NCI-H2227 (cell line): Measurements from ENCODE around the gene CS.
"Not testable (repeated sequence)": the region's sequence is repeated elsewhere in the genome, so short reads cannot be mapped to it uniquely, and the experiment has no call there.

Source experiments
- DNase-seq: peaks from one replicate; lab custom pipeline; 2025; ENCODE audit not compliant: unreplicated experiment; lab: John Stamatoyannopoulos, UW

CS gene

DNA sequence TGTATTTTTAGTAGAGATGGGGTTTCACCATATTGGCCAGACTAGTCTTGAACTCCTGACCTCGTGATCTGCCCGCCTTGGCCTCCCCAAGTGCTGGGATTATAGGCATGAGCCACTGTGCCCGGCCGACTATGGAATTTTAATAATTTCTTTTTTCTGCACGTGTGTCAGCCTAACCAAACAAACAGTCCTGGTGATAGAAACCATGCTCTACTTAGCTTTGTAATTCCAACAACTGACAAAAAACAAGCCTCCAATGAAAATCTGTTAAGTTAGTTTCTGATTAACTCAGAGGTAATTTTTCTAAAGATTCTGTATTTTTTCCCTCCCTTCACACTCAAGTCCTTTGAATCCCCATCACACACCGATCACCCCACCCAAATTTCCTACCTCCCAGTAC, 18.1 kb downstream of the CS start:
- DNase-seq = no peak

DNA sequence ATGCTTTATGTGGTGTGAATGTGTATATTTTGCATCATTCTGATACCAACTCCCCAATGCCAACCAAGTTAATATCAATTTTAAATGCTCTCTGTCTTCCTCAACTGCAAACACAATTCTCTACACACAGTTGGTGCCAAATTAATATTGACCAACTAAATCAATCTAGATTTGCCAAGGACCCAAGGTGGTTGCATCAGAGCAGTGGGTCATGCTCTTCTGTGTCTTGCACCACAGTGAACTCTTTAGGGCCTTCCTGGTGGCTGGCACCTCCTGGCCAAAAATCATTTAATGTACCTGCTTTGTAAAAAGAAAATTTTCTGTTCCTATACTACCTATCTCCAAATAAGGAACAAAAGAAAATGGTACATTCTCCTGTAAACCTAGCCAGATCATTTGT, 19.3 kb downstream of the CS start:
- no peak for DNase-seq

DNA sequence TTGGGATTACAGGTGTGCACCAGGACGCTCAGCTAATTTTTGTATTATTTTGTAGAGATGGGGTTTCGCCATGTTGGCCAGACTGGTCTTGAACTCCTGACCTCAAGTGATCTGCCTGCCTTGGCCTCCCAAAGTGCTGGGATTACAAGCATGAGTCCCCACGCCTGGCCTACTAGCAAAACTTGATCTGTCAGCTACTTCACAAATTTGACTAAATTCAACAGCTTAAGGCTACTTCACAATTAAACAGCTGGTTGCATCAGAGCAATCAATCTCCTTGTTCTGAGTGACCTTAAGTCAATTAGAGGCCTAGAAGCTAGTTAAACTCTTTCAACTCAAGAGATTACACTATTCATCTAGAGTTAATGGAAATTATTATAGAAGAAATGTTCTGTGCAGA, 21.2 kb downstream of the CS start:
- DNase-seq = no peak

DNA sequence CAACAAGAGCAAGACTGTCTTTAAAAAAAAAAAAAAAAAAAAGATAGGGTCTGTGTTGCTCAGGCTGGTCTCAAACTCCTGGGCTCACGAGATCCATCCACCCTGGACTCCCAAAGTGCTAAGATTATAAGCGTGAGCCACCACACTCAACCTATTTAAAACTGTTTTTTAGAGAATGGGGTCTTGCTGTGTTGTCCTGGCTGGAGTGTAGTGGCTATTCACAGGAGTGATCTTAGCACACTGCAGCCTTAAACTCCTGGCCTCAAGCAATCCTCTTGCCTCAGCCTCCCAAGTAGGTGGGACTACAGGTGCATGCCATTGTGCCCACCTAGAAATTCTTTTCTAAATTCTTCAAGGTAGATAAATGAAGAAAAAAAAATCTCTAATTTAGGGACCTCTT, 25.8 kb downstream of the CS start:
- no peak for DNase-seq

DNA sequence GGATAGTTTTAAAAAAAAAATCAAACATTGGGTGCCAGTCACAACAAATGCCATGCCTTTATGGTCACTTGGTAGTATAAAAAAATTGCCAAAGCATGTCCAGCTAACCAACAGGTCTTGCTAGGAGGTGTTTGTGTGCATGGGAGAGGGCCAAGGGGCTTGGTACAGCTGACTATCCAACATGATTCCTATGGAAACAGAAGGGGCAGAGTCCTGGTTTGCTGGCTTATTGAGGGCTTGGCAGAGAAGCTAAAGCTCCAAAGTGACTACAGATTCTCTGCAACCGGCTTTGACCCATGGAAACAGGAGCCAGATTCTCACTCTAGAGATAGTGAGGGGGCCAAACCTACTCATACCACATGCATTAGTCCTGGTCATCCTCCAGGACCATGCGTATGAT, 27.7 kb downstream of the CS start:
- not testable (repeated sequence) for DNase-seq

DNA sequence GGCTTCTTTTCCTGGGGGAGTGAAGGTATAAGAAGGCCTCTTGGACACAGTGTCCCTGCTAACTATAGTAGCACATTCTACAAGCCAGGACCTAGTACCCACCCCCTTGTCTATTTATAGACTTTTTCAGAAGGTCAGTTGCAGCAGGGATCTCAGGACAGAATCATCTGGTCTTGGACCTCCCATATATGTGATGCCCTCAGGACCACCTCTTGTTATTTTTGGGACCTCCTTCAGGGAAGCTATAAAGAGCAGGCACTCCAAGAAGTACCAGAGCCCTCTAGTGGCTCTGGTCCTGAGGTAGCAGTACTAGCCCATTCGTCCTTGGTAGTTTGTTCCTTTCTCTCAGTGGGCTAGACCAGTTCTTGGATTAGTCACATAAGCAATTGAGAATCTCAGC, 29.1 kb downstream of the CS start:
- DNase-seq = peak; percentile 11

DNA sequence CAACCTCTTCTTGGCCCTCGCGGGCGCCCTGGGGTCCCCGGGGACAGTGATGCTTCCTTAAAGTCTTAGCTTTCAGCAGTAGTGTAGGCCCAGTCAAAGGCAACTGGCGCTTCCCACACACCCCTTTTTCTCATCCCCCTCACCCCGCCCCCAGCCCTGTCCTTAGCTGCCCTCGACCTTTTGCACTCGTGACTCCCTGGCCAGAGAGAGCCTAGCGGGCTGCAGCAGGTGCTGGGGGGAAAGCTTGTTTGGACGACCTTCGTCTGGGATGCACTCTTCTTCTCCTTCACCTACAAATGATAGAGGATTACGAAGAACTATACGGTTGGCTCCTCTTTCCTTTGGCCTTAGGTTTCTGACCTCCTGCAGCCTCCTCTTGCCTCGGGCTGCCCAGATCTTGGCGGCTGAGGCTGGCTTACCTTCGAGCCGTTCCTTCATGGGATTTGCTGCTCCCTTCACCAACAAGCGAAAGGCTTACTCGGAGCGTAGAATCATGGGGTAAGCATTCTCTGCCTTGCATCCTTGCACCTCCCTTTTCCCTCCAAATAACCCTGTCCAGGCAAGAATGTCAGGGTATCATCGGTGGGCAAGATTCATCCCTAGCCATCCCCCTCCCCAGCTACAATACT, 32.6 kb downstream of the CS start:
- no peak for DNase-seq

DNA sequence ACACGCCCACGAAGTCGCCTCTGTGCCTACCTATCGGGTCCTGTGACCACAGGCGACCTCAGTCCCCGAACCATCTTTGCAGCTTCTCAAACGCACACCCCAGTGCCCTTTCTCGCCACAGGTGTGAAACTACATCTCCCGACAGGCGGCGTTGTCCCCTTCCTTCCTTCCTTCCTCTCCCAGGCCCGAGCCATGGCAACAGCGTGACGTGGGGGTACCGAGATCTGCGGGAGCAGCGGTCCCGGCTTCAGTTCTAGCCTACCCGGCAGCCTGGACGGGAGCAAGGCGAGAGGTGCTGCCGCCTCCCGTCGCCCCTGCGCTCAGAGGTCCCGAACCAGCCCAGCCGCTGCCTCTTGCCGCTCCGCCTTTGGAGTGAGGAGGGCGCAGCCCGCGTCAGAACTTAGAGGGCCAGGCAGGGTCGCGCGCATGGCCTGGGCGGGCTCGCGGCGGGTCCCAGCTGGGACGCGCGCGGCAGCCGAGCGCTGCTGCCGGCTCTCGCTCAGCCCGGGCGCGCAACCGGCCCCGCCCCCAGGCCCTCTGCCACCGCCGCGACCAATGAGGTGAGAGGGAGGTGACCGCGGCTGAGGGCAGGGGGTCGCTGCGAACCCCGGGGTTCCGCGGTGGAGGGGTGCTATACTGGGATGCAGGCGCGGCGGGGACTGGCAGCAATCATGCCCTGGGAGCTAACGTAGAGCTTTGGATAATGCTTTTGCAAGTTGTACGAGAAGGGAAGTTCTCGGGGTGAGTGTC, 33.3 kb downstream of the CS start, which contains the start of gene COQ10A:
Gene COQ10A, plus strand, starts transcription at position 250 of the 750 bp plus-strand sequence. Its CDS starts 177 bp downstream, at position 427.
- DNase-seq = peak; percentile 88

DNA sequence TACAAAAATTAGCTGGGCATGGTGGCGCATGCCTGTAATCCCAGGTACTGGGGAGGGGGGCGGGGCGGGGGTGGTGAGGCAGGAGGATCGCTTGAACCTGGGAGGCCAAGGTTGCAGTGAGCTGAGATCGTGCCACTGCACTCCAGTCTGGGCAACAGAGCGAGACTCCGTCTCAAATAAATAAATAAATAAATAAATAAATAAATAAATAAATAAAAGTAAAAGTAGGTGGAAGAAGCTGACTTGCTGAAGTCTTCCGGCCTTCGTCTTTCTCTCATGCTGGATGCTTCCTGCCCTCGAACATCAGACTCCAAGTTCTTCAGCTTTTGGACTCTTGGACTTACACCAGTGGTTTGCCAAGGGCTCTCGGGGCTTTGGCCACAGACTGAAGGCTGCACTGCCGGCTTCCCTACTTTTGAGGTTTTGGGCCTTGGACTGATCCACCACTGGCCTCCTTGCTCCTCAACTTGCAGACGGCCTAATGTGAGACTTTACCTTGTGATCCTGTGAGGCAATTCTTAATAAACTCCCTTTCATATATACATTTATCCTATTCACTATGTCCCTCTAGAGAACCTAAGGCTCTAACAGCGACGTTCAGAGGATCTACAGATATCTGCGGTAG, 34.0 kb downstream of the CS start:
- DNase-seq = not testable (repeated sequence)

DNA sequence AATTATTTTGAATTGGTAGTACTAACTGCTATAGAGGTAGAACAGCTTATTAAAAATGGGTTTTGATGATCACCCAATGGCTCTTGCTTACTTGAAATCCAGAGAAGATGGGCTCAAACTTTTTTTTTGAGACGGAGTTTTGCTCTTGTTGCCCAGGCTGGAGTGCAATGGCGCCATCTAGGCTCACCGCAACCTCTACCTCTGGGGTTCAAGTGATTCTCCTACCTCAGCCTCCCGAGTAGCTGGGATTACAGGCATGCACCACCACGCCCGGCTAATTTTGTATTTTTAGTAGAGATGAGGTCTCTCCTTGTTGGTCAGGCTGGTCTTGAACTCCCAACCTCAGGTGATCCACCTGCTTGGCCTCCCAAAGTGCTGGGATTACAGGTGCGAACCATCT, 37.2 kb downstream of the CS start:
- DNase-seq = not testable (repeated sequence)

DNA sequence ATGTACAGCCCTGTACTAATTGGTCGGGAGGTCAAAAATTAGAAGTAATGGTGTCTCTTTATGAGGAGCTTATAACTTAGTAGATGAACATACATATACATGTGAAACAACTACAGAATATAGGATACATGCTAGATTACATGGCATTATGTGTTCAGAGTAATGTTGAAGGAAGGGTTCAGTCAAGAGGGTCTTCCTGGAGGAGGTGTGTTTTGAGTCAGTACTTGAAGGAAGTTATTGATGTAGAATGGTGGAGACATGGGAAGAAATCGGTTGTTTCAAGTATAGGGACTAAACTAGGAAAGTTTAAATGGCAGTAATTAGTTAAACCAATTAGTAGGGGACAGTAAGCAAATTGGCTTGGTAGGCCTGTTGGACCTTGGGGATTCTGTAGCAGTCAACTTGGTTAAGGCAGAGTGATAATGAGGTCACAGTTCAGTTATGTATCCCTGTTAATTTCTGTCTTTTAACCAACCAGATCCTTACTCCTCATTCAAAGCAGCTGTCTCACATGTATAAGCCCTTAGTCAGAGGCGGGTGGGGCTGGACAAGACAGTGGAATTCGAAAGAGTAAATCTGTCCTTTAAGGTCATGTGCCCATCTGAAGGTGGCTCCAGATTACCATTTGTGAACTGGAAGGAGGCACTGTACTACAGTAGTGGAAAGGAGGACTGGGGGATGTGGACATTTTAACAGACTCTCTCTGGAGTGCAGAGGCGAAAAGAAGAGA, 38.5 kb downstream of the CS start:
- DNase-seq = no peak

DNA sequence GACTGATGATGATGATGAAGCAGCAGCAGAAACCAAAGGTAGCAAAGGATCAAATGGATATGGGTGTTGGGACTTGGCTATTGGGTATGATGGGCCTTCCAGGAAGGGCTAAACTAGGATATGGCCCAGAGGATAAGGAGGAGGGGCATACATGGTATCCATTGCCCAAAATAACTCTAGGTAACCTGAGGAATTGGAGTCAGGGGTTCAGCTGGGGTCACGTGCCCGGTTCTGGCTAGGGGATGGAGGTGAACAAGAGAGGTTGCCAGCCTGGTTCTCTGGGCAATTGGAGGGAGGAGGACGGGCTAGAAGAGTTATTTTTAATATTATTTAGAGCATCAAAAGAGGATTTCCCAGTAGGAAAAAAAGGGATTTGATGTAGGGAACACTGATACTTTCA, 39.2 kb downstream of the CS start:
- DNase-seq = no peak

DNA sequence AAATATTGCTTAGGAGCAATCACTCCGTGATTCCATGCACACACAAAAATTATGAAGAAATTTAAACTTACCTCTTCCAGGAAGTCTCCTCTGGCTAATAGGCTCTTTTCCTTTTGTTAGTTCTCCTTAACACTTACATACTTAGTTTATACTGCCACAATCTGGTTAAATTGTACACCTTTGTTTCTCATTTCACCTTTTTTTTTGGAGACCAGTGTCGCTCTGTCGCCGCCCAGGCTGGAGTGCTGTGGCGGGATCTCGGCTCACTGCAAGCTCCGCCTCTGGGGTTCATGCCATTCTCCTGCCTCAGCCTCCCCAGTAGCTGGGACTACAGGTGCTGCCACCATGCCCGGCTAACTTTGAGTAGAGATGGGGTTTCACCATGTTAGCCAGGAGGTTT, 39.8 kb downstream of the CS start:
- no peak for DNase-seq

DNA sequence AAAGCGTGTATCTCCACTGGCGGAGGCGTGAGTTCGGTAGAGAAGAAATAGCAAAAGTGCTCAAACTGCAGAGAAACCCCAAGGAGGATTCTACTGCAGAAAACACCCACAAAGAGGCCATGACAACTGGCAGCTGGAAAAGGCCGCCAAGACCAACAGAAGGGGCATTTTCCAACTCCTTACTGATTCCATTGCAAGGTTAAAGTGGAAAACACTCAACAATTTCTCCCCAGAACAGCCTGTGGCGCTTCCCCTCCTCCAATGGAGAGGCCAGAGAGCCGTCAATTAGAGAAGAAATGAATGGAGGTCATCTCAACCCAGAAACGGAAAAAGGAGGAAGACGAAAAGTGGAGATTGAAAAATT, 41.3 kb downstream of the CS start:
- peak; percentile 53 for DNase-seq

DNA sequence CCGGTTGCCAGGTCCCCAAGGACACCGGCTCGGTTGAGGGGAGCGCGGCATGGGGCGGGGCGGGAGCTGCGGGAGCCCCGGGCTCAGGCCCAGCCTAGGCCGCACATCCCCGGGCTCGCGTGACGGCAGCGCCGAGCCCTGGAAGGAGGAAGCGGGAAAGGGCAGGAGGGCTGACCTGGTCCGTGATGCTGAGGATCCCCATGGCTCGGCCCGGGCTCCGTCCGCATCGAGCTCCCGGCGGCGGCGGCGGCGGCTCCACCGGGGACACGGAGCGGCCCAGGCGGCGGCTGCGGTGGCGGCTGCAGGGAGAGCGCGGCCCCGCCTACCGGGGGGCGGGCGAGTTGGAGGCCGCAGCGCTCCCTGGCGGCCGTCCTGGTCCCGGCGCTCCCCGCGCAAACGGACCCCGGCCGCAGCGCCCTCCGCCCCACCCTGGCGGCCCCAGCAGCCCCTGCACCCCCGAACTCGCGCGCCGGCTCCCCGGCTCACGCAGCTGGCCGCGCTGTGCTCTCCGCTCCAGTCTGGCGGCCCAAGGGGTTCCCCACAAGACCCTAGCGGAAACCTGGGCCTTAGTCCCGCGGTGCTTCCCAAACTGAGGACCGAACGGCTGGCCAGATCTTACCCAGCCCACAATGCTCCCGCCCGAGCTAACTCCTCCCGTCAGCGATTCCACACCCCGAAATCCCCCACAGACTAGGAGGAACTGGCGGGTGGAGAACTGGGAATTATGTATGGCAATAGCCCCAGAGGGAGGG, 41.9 kb downstream of the CS start, which contains the start of gene ANKRD52:
Gene ANKRD52, minus strand, starts transcription at position 317 of the 752 bp plus-strand sequence. Its CDS starts 115 bp downstream, at position 202.
- peak; percentile 77 for DNase-seq

DNA sequence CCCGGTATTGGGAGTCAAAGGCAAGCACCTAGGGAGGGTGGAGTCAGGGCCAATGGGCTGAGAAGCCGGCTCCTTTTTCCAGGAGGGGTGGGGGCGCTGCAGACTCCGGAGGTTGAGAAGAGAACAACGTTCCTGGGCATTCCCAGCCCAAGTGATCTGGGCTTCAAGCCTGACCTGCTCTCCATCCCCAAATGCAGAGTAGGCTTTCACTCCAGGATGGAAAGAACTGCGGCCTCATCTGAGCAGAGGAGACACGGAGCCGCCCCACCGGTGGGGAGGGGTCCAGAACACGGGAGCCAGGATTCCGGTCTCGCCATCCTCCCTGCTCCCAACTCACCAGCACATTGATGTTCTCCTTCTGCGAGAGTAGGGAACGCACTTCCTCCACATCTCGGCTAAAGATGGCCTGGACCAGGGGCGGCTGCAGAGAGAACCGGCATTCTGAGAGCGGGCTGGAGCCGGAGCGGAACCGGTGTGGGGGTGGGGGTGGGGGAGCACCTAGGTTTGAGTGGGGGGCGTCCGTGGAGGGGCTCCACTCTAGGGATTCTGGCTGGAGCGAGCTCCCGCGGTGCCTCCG, 42.6 kb downstream of the CS start:
- DNase-seq = peak; percentile 34

DNA sequence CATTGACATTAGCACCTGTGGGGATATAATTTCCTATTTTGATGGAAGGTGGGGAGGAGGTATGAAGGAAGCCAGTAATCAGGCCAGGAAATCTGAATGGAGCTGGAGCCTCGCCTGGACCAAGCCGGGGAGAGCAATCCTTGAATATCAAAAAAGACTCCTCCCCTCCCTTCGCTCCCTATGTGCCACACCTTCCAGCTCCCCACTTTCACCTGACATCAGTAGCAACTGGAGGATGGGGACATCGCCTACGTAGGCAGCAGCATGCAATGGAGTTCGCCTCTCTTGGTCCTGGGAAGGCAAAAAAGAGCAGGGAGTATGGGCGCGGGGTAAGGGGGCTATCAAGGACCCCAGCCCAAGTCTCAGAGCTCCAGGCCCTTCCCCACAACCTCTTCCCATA, 43.1 kb downstream of the CS start:
- DNase-seq = no peak

DNA sequence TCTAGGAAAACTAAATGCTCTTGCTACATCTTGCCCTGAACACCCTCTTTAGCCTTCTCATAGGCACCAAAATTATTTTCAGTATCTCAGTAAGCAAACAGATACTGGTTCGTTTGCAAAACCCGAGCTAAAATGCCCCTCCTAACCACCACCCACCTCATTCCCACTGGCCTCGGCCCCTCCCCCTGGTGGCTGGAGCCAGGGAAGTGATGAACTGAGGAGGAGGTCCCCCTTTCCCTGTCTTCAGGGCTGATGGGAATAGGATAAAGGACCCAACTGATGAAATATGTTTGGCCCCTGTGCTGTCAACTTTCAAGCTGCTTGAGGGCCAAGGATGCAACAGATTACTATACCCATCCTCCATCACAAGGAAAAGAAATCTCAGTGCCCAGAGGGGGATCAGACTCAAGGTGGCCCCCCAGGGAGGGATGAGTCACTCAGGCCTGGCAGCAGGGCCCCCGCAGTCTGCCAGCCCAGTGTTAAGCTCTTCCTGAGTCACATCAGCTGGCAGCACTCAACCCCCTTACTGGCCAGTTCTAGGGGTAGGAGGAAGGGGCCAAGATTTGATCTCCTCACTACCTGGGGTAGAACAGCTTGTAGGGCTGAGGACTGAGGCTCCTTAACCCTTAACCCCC, 43.7 kb downstream of the CS start:
- DNase-seq = peak; percentile 7

DNA sequence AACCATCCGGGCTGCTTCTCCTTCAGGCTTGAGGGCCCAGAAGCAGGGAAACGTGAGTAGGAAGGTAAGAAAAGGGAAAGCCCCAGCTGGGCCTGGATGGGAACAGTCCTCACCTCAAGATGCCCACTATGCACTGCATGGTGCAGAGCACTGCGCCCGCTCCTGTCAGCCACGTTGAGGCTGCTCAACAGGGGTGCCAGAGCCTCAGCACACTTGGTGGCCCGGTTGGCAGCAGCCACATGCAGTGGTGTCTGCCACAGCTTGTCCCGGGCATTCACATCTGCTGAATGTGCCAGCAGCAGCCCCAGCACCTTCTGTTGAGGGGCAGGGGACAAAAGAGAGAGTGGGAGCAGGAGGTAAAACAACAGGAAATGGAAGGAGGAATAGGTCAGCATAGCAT, 44.5 kb downstream of the CS start:
- no peak for DNase-seq

DNA sequence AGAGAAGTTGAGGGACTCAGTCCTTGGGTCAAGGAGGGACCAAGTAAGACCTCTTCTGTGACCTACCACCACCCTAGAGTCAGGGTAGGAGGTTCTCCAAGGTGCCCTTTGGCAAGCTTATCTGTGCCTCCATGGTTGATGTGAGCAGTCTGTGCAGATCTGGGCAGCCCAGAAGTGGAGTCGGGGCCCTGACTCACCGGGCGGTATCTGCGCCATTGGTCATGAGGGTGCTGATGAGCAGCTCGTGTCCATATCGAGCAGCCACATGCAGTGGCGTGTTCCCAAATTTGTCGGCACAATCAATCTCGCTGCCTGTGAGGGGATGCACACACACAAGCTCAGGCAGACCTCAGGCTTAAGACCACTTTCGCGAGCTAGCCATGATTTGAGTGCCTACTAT, 47.0 kb downstream of the CS start:
- no peak for DNase-seq
